GM19328 (cell line): ENCODE measurements around the gene RADIL.

Source experiments
- ATAC-seq: cut with Tn5 transposase; IDR thresholded peaks from one replicate; pipeline ENCODE4 v1.9.1; 2021; ENCODE audit warnings: mild to moderate bottlenecking, moderate library complexity; ENCODE audit not compliant: unreplicated experiment

Gene RADIL

GRCh38 chr7:4779118-4779517 lies 104.4 kb downstream of the RADIL start:
- ATAC-seq: no peak

- ATAC-seq: peak; percentile 3
Measured at GRCh38 chr7:4775848-4776623, 107.5 kb downstream of the RADIL start.

GRCh38 chr7:4775250-4775847 lies 108.2 kb downstream of the RADIL start, which contains the start of gene AP5Z1:
TSS of gene AP5Z1 (plus strand) at chr7:4775623. CDS start at chr7:4775716, 93 bp downstream.
- ATAC-seq: peak; percentile 92

- peak; percentile 29 for ATAC-seq
Measured at GRCh38 chr7:4774658-4775249, 108.8 kb downstream of the RADIL start.

GRCh38 chr7:4774007-4774406 lies 109.5 kb downstream of the RADIL start:
- ATAC-seq: no peak

- no peak for ATAC-seq
Measured at GRCh38 chr7:4772306-4772705, 111.2 kb downstream of the RADIL start.

- no peak for ATAC-seq
Measured at GRCh38 chr7:4771737-4772136, 111.8 kb downstream of the RADIL start.

- ATAC-seq: no peak
Measured at GRCh38 chr7:4770886-4771285, 112.6 kb downstream of the RADIL start.

- ATAC-seq: no peak
Measured at GRCh38 chr7:4769761-4770160, 113.8 kb downstream of the RADIL start.

GRCh38 chr7:4768597-4769569 lies 114.6 kb downstream of the RADIL start:
- no peak for ATAC-seq

- no peak for ATAC-seq
Measured at GRCh38 chr7:4766666-4767519, 116.6 kb downstream of the RADIL start.

GRCh38 chr7:4765776-4766490 lies 117.6 kb downstream of the RADIL start:
- no peak for ATAC-seq

GRCh38 chr7:4764402-4765007 lies 119.0 kb downstream of the RADIL start:
- ATAC-seq: no peak

- no peak for ATAC-seq
Measured at GRCh38 chr7:4763794-4764185, 119.7 kb downstream of the RADIL start.

- ATAC-seq: no peak
Measured at GRCh38 chr7:4763091-4763793, 120.3 kb downstream of the RADIL start.

- no peak for ATAC-seq
Measured at GRCh38 chr7:4762121-4763055, 121.1 kb downstream of the RADIL start.

- ATAC-seq: no peak
Measured at GRCh38 chr7:4760952-4761351, 122.6 kb downstream of the RADIL start.
